NCI-H2171 (cell line): ENCODE data around the gene CD164L2.

Source experiments
- DNase-seq: peaks from one replicate; lab custom pipeline; 2025; lab: John Stamatoyannopoulos, UW

CD164L2 gene

DNA sequence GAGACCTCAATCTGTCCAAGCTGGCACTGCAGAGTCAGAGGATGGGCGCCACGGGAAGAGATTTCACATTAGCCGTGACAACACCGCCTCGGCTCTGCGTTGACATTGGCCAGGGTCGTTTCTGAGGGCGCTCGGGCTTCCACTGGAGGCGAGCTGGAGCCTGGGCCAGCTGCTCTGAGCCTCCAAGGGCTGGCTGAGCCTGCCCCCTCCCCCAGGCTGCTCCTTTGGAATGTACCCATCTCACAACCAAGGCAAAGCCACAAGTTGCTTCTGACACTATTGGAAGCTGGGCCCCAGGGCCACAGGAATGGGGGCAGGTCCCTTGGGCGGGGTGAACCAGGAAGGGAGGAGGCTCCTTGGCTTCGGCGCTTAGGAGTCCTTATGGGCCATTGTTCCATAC, 21.9 kb upstream of the CD164L2 start:
- no peak for DNase-seq

DNA sequence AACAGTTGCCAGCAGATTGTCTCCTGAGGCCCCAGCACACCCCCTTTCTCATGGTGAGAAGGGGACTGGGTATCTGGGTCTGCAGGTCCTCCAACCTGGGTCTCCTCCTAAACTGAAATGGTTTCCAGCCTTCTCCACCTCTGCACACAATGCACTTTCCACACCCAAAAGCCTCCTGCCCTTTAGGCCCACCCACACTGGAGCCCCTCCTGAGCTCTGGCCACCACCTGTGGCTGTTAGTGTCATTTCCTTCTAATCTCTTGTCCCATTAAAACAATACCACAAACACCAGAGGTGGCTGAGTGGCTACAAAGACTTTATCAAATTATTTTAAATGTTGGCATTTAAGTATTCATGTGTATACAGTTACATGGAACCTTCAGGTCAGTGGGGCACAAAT, 20.8 kb upstream of the CD164L2 start:
- DNase-seq: no peak

DNA sequence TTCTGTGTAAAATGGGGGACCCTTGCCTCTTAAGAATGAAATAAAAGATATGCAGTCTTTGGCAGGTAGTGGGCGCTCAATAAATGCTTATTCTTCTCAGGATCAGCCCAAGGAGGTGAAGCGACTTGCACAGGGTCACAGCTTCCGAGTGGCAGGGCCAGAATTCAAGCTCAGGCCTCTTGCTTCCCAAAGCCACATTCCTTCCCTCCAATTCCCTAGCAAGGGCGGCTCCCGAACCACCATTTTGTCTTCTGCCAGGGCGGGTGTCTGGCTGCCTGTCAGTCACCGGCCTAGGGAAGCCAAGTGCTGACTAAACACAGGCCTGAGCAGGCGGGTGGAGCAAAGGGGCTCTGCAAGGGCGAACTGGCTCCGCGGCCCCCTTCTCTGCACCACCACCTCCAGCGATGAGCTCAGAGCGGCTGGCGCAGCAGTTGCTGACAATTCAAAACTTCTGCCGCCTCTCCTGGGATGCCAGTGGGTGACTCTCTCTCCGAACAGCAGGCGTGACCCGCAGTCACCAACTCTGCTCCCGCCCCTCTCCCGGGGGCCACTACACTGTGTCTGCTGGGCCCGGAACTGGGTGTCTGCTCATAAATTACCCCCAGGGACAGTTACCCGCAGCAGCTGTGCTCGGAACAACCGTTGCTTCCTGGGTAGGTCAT, 20.1 kb upstream of the CD164L2 start:
- no peak for DNase-seq

DNA sequence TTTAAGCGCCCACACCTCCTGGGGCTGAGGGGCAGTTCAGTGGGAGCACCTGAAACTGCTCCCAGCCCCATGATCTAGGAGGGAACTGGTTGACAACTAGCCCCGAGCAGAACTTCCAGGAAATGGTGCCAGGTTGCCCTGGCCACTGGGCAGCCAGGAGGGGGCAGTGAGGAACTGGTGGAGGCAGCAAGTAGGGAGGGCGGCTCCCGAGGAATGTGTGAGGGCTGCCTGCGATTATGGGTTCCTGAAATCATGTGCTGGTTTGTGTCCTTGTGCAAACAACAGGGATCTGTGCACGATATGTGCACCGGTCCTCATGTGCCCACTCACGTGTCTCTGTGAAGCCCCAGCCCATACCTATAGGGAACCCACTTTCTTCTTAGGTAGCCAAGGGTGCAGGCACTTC, 19.2 kb upstream of the CD164L2 start:
- no peak for DNase-seq

DNA sequence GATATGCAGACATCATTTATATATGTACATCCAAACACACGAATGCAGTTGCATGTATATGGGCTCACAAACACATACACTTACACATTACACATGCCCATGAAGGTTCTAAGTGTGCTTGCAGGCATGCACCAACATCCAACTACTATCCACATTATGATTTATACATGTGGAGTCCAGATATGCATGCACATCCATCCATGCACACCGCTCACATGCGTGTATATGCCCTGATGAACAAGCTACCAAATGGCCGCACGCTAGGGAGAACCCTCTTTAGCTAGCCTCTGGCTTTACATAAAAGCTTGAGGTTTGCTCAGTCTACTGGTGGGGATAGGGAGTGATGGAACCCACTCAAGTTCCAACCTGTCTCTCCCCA, 17.8 kb upstream of the CD164L2 start:
- DNase-seq: no peak

DNA sequence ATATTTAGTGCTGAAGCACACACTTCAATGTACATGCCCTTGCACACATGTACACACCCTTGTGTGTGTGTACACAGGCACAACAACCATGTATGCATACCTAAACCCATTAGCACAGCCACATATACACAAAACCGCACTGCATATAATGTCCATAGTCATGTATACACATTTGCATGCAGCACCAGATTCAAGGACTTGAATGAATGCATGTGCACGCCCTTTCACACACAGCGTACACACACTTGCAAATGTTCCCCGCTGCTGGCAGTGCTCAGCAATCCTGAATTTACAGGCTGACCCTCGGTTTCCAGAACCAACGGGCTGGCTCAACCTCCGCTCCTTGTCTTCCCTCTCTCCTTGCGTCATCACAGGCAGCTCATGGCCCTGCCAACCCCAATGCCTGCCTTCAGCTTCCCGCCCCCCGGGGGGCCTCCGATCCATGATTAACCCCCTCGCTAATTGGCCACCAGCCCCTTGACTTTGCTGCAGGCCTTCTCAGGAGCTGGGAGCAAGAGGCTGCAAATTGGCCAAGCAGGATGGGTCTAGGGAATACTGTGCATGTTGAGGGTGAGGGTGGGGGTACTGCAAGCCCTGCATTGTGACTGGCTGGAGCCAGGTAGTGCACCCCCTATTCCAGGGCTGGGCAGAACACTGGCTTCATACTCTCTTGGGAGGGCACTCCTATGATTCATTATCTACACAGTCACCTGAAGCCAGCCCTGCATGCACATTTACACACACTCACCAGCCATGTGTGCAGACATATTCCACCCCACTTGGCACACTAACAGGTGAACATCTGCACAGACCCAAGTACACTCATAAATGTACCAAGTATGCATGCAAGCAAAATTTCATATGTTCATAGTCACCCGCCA, 17.2 kb upstream of the CD164L2 start:
- DNase-seq: no peak

DNA sequence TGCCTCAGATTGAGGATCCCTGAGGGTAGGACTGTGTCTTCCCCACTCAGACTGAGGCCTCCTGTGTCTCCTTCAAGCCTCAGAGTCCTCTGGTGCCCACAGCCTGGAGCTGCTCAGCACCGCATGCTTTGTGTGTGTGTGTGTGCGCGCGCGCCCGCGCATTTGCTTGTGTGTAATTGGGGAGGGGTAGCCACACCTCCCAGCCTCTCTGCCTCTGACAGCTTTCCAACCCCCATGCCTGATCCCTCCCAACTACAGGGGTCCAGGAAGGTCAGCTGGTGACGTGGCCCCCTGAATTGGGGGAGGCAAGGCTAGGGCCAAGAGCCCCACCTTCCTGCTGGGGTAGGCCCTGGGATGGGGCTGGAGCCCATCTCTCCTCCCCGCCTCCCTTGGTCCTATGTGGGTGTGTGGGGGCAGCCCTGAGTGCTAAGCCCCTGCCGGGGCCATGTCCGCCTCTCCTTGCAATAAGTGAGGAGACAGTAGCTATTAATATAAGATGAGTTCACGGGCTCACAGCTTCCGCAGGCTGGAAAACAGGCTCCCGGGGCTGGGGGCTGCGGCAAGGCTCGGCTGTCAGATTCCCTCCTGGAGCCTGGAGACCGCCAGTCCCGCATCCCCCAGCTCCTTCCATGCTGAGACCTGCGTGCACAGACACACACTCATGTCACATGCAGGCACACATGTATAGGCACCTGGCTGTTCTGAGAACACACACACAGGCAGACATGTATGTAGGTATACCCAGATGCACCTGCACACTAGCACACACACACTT, 16.3 kb upstream of the CD164L2 start:
- DNase-seq: no peak

DNA sequence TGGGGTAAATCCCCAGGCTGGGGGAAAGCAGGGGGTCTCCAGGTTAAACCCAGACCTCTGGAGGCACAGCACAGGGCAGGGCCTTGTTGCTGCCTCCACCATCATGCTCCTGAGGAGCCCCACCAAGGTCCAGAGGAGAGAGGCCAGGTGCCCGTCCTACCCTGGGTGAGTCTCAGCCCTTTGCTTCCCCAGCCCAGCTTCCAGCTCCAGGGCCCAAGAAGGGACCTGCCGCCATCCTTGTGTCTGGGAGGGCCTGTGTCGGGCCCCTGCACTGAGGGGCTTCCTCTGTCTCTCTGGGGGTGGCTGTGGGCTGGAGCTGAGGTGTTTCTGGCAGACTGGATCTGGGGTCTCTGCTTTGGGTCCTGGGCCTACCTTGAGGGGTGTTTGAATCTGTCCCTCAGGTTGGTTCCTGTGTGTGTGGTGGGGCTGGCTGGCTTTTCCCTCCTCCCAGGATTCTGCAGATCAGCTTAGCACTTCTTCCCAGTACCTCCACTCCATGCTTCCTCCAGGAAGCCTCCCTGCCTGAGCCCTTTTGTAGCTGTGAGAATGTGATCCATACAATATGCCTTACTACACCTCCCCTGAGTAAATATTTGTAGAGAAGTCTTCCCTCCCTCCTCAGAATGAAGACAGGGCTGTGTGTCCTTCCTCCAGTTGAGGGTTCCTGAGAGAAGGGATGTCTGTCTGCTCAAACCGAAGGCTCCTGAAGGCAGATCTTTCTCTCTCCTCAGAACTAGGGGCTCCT, 15.4 kb upstream of the CD164L2 start:
- DNase-seq: no peak

DNA sequence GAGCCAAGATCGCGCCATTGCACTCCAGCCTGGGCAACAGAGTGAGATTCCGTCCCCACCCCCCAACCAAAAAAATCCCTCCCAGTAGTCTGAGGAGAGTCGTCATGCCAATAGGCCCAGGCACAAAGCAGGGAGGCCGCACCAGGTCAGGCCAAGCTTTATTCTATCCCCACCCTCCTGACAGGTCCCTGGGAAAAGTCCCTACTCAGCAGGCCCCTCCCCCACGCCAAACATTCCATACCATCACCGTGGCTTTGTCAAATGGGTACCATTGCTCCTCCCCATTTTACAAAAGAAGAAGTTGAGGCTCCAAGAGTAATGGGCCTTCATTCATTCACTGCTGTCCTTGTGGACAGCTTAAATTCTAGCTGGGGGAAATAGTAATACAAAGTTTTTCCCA, 14.6 kb upstream of the CD164L2 start:
- no peak for DNase-seq

DNA sequence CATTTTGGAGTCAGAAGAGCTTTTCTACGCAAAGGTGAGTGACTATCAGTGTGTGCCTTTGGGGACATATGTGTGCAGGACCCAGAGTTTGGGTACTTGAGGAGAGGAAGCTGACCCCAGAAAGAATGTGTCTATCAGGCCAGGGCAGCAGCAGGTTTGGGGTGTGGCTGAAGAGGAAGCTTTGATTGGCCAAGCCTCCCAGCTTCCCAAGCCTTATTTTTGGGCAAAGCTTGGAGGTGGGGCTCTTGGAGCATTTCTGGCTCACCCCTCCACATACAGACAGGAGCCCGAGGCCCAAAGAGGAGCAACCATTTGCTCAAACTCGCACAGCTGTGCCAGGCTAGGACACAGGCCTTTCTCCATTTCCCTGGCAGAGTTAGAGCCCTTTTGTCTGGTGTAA, 14.0 kb upstream of the CD164L2 start:
- DNase-seq: no peak

DNA sequence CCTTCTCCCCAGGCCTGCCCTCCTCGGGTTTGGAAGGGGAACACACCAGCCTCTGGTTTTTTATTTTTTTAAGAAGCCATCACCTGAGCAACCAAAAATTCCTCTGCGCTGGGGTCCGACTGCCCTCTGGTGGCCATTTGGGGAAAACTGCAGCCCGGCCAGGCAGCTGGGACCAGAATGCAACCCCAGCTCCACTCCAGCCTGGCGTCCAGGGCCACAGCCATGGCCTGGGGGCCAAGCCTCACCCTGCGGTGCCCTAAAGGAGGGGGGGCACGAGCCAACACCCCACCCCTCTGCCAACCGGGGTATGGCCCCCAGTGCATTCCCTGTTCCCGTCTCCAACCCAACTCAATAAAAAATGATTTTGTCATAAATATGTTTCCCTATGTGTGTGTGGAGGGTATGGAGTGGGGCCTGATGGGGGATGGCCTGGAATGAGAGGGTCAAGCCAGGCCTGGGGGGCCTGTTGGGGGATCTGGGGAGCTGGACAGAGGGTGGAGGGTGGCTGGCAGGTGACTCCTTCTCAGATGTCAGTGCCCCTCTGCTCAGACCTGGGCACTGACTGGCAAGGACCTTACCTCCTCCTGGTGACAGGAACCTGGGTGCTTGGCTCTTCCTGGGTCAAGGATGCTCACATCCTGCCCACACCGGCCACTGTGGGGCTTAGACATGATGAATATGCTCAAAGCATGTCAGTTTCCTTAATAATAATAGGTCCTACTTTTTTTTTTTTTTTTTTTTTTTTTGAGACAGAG, 12.5 kb upstream of the CD164L2 start:
- DNase-seq: peak; percentile 87

DNA sequence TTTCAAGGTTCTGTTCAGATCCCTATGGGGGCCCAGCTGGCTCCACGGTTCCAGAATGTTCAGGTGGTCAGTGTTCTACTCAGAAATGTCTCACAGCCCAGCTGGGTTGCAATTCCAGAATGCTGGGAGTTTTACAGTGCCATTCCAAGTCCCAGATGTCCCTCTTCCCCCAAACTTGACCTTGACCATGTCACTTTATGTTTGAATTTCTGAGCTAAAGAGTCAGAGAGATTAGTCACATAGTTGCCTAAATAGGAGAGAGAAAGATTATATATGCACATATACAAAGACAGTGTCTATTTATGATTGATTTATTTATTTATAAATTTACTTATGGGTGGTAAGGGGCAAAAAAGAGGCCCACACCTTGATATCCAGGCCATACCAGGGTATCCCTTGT, 11.8 kb upstream of the CD164L2 start:
- no peak for DNase-seq

DNA sequence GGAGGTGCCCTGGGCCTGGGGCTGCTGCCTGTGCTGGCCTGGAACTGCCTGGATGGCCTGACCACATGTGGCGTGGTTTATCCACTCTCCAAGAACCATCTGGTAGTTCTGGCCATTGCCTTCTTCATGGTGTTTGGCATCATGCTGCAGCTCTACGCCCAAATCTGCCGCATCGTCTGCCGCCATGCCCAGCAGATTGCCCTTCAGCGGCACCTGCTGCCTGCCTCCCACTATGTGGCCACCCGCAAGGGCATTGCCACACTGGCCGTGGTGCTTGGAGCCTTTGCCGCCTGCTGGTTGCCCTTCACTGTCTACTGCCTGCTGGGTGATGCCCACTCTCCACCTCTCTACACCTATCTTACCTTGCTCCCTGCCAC, 11.1 kb upstream of the CD164L2 start:
- DNase-seq: no peak

DNA sequence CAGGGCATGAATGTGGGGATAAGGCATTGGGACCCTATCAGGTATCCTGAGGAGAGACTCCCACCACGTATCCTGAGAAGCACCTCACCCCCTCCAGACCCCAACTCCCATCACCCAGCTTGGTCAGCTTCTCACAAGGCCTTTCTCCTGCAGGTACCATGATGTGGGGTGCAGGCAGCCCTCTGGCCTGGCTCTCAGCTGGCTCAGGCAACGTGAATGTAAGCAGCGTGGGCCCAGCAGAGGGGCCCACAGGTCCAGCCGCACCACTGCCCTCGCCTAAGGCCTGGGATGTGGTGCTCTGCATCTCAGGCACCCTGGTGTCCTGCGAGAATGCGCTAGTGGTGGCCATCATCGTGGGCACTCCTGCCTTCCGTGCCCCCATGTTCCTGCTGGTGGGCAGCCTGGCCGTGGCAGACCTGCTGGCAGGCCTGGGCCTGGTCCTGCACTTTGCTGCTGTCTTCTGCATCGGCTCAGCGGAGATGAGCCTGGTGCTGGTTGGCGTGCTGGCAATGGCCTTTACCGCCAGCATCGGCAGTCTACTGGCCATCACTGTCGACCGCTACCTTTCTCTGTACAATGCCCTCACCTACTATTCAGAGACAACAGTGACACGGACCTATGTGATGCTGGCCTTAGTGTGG, 10.6 kb upstream of the CD164L2 start:
- DNase-seq: no peak

DNA sequence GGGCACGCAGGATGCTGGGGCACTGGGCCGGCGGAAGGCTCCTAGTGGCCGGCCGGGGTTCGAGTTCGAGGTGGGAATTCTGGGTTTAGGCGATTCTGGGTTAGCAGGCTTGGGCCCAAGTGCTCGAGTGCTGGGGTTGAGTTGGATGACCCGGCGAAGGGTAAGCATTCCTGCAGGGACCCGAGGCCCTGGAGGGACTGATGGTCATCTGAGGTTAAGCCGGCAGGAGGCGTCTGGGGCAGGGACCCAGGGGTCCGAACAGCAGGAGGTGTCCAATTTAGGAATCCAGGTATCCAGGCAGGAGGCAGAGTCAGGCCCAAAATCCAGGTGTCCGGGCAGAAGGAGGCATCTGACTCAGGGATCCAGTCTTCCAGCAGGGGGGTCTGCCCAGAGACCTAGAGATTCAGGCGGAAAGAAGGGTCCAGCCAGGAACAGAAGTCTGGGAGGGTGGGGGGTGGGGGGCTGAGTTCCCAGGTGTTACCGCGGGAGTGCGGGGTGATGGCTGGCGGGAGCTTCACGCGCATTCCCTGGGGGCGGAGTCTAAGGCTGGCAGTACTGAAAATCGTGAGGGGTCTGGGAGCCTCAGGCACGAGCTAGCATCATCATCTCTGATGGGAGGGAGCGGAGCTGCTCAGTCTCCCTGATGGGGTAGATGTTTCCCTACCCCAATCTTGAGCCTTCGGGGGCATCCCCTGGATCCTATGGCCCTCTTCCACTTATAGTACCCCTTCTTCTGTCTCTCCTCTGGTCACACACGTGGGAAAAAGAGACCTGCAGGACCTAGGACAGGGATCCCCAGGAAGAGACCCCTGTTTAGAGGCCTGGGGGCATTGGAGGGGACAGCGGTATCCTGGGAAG, 9.9 kb upstream of the CD164L2 start:
- DNase-seq: no peak

DNA sequence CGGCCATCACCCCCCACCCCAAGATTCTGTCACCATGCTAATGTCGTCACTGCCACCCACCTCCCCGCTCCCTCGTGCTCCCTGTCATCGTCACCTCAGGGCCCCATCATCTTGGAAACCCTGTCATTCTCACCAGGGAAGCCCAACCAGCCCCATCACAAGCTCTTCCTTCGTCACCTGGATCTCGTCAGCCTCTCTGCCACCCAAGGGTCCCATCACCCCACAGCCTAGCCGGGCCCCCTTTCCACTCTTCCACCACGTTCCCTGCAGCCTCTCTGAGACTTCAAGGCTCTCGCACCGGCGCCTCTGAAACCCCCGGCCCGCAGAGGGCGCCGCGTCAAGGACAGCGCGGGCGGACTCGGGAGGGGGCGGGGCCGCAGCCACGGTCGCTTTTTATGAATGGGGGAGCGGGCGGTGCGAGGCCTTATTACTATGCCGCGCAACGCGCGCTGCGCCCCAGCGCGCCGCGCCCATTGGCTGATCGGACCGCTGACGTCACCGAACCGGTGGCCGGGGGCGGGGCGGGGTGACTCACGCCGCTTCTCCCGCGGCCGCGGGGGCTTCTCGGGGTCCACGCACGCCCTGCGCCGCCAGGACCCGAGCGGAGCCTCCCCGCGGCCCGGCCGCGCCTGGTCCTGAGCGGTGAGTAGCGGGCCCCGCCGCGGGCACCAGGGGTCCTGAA, 9.1 kb upstream of the CD164L2 start, which contains the start of gene GPR3:
Gene GPR3 (plus strand): TSS at position 527 of the 682 bp plus-strand sequence. CDS start 1,177 bp downstream, outside the sequence.
- peak; percentile 92 for DNase-seq

DNA sequence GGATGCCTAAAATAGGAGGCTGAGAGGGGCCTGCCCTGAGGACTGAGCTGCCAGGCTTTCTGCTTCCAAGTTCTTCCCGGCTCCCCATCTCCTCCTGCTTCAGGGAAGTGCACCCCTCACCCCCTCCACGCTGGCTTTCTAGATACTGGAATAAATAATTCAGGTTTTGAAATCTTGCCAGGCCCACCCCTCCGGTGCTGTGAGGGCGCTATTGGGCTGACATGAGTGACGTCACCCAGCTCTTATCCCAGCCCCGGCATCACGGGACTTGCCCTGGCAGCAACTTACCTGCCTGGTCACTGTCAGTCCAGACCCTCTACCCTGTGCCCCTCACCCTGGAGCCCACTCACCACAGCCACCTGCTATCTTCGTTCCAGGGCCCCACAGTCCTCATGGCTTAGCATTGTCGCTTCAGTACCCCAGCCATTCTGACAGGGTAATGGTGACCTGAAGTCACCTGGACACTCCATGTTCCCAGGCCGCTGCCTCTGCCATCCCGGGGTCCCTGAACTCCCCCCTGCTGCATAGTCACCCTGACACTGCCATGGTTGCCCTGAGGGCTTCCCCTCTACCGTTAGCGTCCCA, 8.5 kb upstream of the CD164L2 start:
- DNase-seq: no peak

DNA sequence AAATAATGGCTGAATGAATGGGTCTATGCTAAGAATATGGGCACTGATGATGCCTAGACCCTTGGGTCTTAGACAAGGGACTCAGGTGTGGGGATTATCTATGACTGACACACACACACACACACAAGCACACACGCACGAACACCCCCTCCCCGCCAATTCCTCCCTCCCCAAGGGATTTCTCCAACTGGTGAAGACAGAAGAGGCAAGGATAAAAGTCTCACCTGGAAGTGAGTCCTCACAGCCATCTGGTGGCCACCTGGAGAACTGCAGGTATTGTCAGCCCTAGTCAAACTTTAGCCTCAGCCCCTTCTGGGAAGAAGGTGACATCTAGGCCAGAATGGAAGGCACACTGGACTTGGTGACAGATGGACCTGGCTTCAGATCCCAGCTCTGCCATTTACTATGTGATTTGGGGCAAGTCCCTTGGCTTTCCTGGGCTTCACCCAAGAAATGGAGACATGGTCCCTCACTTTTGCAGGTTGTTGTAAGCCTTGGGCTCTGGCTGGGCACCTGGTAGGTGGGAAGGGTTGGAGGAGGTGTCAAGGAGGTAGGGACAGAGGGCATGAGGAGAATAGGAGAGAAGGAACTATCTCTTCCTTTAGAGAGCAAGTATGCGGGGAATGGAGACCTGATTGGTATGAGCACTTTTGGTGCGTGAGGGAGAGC, 5.3 kb upstream of the CD164L2 start:
- peak; percentile 60 for DNase-seq
